SK-N-MC (cell line): ENCODE measurements around the gene HNRNPH1.
"Not testable (repeated sequence)": the region's sequence is repeated elsewhere in the genome, so short reads cannot be mapped to it uniquely, and the experiment has no call there.

ENCODE experiments used
- EZH2 ChIP-seq: fragments of 200-600 bp; sonication (generic); IDR thresholded peaks from one replicate; pipeline ENCODE4 v1.6.1; 2017; ENCODE audit warnings: antibody characterized with exemption
- FOXP2 ChIP-seq: optimal IDR thresholded peaks from 2 replicates; pipeline ENCODE3; 2011; ENCODE audit warnings: mild to moderate bottlenecking, moderate library complexity; ENCODE audit not compliant: insufficient read depth; ENCODE audit errors: extremely low read length, control extremely low read depth
- POLR2AphosphoS5 ChIP-seq: IDR thresholded peaks from 2 replicates; pipeline ENCODE4 v1.6.1; 2012; ENCODE audit warnings: mild to moderate bottlenecking, low read depth, low read length, borderline replicate concordance

DNA sequence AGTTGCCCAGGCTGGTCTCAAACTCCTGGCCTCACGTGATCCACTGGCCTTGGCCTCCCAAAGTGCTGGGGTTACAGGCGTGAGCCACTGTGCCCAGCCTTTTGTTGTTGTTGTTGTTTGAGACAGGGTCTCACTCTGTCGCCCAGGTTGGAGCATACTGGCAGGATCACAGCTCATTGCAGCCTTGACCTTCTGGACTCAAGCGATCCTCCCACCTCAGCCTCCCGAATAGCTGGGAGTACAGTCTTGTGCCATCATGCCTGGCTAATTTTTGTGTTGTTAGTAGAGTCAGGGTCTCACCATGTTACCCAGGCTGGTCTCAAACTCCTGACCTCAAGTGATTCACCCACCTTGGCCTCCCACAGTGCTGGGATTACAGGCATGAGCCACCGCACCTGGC, 38.2 kb upstream of the HNRNPH1 start:
- not testable (repeated sequence) for TF ChIP-seq POLR2AphosphoS5, EZH2, FOXP2
